Natural killer cell treated with Interleukin-12 subunit alpha and Interleukin-12 subunit beta and Interleukin-15 and Interleukin-18, amount 100 ng/mL, for 72 hours (primary cell): ENCODE measurements around the gene HCCS. TPM values are rescaled to one million over a fixed set of nuclear protein-coding genes. Genes with fewer than 3 reads are reported as not detected.
A peak's percentile ranks its signal among the peaks of the same experiment; 100 is the strongest.

Source experiments
- ATAC-seq, 2 donors: fragments of 150-1000 bp; cut with Tn5 transposase in 1 of 2; sonication (Bioruptor Pico), chemical (Tn5 transposase) in 1 of 2; 2 replicates each; pipeline ENCODE4 v1.10.0; 2021
- DNase-seq: peaks from one replicate; pipeline ENCODE4 v3.0.0; 2022; ENCODE audit warnings: low spot score
- H3K27ac Mint-ChIP-seq, 2 donors: 1 replicate in 1 of 2; 2 replicates in 1 of 2; pipeline ENCODE4 v1.8.0; 2022; ENCODE audit warnings: mixed read lengths in 2 of 2, mild to moderate bottlenecking in 1 of 2, moderate library complexity in 1 of 2
- H3K27me3 Mint-ChIP-seq, 2 donors: 1 replicate in 1 of 2; 2 replicates in 1 of 2; pipeline ENCODE4 v1.8.0; 2022; ENCODE audit warnings: mixed read lengths in 2 of 2
- H3K36me3 Mint-ChIP-seq: one replicate; pipeline ENCODE4 v1.8.0; 2022; ENCODE audit warnings: mixed read lengths
- H3K4me1 Mint-ChIP-seq, 2 donors: 1 replicate in 1 of 2; 2 replicates in 1 of 2; pipeline ENCODE4 v1.8.0; 2022; ENCODE audit warnings: low read depth in 2 of 2, mixed read lengths in 2 of 2, mild to moderate bottlenecking in 1 of 2
- H3K4me3 Mint-ChIP-seq: one replicate; pipeline ENCODE4 v1.8.0; 2022; ENCODE audit warnings: mixed read lengths
- H3K9me3 Mint-ChIP-seq: 2 replicates; pipeline ENCODE4 v1.8.0; 2022; ENCODE audit warnings: mixed read lengths
- total RNA-seq, 2 donors: library from RNA; stranded (reverse); gene quantifications; one replicate each; pipeline ENCODE4 v1.2.3, GENCODE V29; 2022

Gene HCCS
- 10 to 100 TPM; 26.9 to 30.9 TPM for total RNA-seq

DNA sequence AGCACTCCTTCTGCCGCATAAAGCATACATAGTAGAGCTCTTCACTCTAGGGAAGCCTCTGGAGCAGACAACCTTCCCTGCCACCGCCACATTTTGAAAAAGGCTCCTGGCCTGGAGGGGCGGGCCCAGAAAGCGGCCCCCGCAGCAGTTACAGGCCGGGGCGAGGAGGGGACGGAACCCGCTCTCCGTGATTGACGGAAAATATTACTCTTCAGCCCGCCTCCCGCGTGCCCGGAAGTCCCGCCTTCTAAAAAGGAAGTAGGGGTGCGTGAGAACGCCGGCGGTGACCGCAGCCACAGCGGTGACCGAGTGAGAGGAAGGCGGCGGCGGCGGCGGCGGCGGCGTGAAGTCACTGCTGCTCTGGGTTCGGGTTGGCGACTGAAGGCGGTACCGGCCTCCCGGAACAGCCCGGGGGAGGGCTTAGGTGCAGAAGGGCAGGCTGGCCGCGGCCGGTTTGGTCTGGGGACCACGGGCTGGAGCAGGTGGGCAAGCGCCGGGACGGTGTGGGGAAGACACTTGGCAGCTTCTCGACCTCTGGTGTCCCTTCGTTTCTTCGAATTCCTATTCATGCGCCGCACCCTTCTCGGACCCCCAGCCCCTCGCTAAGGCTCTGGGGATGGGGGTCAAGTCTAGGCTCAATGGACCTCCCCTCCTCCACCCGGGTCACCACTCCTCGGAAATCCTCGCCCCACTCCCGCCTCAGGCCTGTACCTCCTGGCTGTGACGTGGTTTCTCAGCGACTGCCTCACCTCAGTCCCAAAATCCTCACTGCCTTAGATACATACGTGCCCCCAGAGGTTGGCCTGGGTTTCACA is at the start of gene HCCS:
Gene HCCS, plus strand, starts transcription at position 296 of the 815 bp plus-strand sequence. CDS start 729 bp downstream, outside the sequence.
- Mint-ChIP-seq H3K4me3 (no peak within 1 kb of the TSS), H3K36me3 (peaks cover 9% of the 10 kb centered on the region), H3K27ac (peak within 1 kb of the TSS; percentile 95 to 96), H3K27me3 (no peaks in the 10 kb centered on the region), H3K4me1 (peaks cover 12 to 14% of the 10 kb centered on the region in 2 donors), H3K9me3 (no peaks in the 10 kb centered on the region)
- ATAC-seq = peak; percentile 94
- DNase-seq = peak; percentile 90

DNA sequence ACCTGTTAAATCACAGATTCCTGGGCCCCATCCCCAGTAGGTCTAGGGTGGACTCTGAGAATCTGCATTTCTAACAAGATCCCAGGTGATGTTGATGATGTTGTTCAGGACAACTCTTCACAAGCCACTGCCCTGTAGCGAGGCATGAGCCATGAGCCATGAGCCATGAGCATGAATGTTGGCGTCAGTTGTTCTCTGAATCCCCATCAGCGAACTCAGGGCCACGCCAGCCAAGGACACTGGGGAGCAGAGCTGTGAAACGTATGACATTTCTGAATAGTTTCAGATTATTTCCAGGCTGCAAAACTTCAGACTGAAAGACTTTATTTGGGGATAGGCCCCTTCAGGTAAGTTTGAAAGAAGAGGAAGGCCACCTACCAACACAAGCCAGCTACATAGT is 46.9 kb upstream of the HCCS start:
- Mint-ChIP-seq H3K9me3 (peaks cover 2% of the 10 kb centered on the region), H3K27me3 (peaks cover 0 to 1% of the 10 kb centered on the region in 2 donors), H3K36me3 (no peaks in the 10 kb centered on the region), H3K4me3 (no peak overlapping the region), H3K27ac (no peak overlapping the region), H3K4me1 (no peaks in the 10 kb centered on the region)
- ATAC-seq (no peak), DNase-seq (no peak)

DNA sequence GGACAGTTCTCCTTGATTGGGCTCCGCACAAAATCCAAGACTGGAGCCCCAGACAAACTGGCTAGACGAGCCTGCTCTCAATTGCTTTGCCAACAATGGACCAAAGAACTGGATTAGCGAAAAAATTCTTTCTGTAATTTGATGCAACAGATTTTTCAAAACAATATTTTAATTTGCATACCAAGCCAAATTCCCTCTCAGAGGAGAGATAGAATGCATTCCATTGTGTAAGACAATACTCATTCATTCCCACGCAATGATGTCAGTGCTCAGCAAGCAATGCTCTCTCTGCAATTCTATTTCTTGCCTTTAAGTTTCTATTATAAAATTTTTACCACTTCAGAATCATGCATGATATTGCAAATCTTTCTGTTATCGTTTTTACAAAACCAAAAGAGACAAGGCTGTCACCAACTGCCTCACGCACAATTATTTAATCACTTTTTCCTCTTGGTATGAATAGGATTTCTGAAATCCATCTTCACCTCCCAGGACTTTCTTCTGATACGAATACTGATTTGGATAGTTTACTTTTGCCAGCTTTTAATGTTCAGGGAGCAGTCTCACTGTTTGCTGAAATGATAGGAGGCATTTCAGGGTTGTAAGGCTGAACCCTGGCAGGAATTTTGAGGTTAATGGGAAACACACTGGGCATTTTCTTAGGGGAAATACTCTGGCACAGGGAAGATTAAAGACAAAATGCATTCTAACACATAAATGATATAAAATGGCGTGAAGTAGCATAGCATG is 46.1 kb upstream of the HCCS start:
- Mint-ChIP-seq H3K4me3 (no peak overlapping the region), H3K9me3 (peaks cover 3% of the 10 kb centered on the region), H3K36me3 (no peaks in the 10 kb centered on the region), H3K27me3 (peaks cover 0 to 3% of the 10 kb centered on the region in 2 donors), H3K27ac (no peak overlapping the region), H3K4me1 (no peaks in the 10 kb centered on the region)
- ATAC-seq (no peak), DNase-seq (no peak)

DNA sequence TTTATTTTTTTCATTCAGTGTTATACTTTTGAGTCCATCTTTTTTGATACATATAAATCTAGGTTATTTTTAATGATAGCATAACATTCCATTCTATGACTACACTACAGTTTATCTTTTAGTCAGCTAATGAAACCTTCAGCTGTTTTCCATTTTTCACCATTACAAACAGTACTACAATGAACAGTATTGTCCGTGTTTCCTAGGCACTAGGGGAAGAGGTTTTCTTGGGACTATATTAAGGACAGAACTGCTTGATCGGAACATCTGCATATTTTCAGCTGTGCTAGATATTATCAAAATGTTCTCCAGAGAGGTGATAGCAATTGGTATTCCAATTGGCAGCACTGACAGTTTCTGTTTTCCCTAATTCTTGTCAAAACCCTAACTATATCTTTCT is 44.3 kb upstream of the HCCS start:
- DNase-seq (no peak), ATAC-seq (no peak)
- peaks cover 0 to 3% of the 10 kb centered on the region in 2 donors for H3K27me3 Mint-ChIP-seq
- H3K36me3 Mint-ChIP-seq = no peaks in the 10 kb centered on the region
- H3K27ac Mint-ChIP-seq = no peak overlapping the region
- H3K9me3 Mint-ChIP-seq = peaks cover 3% of the 10 kb centered on the region
- no peak overlapping the region for H3K4me3 Mint-ChIP-seq
- H3K4me1 Mint-ChIP-seq = no peaks in the 10 kb centered on the region

DNA sequence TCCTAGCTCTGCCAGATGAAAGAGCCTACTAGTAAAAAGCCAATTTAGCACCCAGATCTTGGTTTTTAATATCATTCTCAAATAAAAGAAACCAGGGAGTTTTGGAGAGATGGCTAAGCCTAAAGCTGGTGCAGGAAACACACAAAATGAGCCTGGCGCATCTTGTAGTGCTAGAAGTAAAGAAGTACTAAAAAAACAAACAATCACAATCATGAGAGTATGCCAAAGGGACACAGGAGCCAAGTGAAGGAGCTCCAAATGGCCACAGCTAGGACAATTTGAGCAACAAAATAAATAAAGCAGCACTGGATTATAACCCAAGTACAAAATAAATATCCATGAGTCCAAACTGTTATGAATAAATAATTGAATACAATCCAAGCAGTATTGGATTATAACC is 37.8 kb upstream of the HCCS start:
- Mint-ChIP-seq H3K27ac (no peak overlapping the region), H3K27me3 (peaks cover 6 to 9% of the 10 kb centered on the region in 2 donors), H3K4me3 (no peak overlapping the region), H3K4me1 (no peaks in the 10 kb centered on the region), H3K9me3 (peaks cover 3% of the 10 kb centered on the region), H3K36me3 (no peaks in the 10 kb centered on the region)
- ATAC-seq (no peak), DNase-seq (no peak)

DNA sequence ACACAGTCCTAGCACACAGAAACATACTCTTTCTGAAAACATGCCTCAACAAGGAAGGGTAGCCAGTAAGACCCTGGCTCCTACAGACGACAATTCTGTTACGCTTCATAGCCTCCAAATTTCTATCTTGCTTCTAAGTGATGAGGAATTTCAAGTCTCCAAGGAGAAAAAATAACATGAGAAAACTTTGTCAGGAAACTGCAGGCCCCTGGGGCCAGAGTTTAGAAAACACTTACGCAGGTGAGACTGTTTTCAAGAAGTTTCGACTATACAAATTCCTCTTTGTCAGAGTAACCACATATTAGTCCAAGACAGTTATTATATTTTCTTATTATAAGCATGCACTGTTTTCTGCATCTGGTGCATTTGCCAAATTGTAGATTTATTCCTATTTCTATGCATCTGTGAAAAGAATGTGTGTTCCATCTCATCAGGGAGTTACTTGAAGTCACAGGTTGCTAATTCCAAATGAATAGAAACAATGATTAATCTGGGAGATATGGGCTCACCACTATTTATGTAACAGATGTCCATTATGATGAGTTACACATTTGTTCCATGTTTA is 30.3 kb upstream of the HCCS start:
- H3K36me3 Mint-ChIP-seq = no peaks in the 10 kb centered on the region
- no peak for ATAC-seq
- no peaks in the 10 kb centered on the region for H3K4me1 Mint-ChIP-seq
- DNase-seq = no peak
- no peaks in the 10 kb centered on the region for H3K9me3 Mint-ChIP-seq
- no peak overlapping the region for H3K4me3 Mint-ChIP-seq
- H3K27me3 Mint-ChIP-seq = peaks cover 5 to 6% of the 10 kb centered on the region in 2 donors
- H3K27ac Mint-ChIP-seq = no peak overlapping the region

DNA sequence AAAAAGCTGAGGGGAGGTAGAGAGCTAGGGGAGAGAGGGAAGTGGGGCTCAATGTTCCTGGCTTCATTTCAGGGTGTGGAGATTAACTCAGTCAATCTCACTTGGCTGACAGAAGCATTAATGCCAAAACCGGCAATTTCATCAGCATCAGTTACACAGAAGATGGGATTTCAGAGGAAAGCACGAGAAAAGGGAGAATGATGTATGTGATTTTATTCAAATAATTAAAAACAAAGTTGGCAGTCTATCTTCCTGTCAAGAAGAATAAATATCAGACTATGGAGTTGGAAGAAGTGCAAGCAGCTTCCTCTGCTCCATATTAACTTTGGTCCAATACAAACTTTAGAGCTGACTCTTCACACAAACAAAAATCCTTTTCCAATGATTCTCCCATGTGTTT is 29.6 kb upstream of the HCCS start:
- no peak overlapping the region for H3K4me3 Mint-ChIP-seq
- ATAC-seq (no peak), DNase-seq (no peak)
- H3K9me3 Mint-ChIP-seq = no peaks in the 10 kb centered on the region
- H3K27me3 Mint-ChIP-seq = peaks cover 0 to 4% of the 10 kb centered on the region in 2 donors
- H3K36me3 Mint-ChIP-seq = no peaks in the 10 kb centered on the region
- no peaks in the 10 kb centered on the region for H3K4me1 Mint-ChIP-seq
- no peak overlapping the region for H3K27ac Mint-ChIP-seq

DNA sequence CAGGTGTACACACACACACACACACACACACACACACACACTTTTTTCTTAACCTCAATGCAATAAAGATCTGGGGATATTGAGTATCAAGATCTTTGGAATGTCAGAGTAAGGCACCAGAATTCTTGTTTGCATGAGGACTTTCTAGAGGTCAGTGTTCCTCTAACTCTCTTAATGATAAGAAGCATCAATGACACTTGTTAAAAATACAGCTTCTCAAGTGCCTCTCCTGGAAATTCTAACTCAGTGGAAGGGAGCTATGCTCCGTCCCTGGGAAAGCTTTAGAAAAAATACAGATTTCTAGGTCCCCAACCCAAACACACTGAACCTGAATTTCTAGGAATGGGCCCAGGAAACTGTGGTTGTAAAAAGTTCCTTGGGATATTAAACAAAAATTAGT is 25.8 kb upstream of the HCCS start:
- Mint-ChIP-seq H3K27ac (no peak overlapping the region), H3K4me3 (no peak overlapping the region)
- no peak for ATAC-seq

DNA sequence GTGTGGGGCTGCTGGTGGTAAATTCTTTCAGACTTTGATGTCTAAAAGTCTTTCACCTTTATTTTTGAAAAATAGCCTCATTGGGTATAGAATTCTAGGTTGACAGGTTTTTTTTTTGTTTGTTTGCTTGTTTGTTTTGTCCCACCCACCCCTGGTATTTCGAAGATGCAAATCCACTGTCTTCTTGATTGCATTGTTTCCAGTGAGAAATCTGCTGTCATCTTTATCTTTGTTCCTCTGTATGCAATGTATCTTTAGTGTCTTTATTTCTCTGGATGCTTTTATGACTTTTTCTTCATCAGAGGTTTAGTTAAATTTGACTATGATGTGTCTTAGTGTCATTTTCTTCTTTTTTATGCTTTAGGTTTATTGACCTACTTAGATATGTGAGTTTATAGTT is 21.3 kb upstream of the HCCS start:
- peaks cover 0 to 5% of the 10 kb centered on the region in 2 donors for H3K27me3 Mint-ChIP-seq
- H3K4me1 Mint-ChIP-seq = no peaks in the 10 kb centered on the region
- no peak for DNase-seq
- H3K4me3 Mint-ChIP-seq = no peak overlapping the region
- H3K36me3 Mint-ChIP-seq = peaks cover 17% of the 10 kb centered on the region
- no peak for ATAC-seq
- H3K9me3 Mint-ChIP-seq = peaks cover 5% of the 10 kb centered on the region
- H3K27ac Mint-ChIP-seq = no peak overlapping the region

More for the DNA sequence above, 25.8 kb upstream of the HCCS start:
- Mint-ChIP-seq H3K36me3 (peaks cover 14% of the 10 kb centered on the region), H3K9me3 (peaks cover 2% of the 10 kb centered on the region), H3K27me3 (peaks cover 0 to 4% of the 10 kb centered on the region in 2 donors), H3K4me1 (no peaks in the 10 kb centered on the region)
- DNase-seq = no peak

DNA sequence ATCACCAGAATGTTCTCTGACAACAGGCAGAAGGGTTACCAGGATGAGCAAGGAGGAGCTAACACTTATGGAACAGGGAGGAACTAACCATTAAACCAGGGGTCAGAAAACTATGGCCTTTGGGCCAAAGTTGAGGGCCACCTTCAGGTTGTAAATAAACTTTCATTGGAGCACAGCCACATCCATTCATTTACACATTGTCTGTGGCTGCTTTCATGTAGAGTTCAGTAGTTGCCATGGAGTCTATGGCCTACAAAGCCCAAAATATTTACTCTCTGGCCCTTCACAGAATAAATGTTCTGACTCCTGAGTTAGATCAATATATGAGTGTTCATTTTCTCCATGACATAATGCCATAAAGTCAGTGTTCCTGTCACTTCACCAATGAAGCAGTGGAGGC is 13.2 kb upstream of the HCCS start:
- Mint-ChIP-seq H3K27me3 (peaks cover 0 to 2% of the 10 kb centered on the region in 2 donors), H3K4me3 (no peak overlapping the region), H3K27ac (no peak overlapping the region), H3K9me3 (no peaks in the 10 kb centered on the region), H3K4me1 (peaks cover 0 to 2% of the 10 kb centered on the region in 2 donors), H3K36me3 (no peaks in the 10 kb centered on the region)
- DNase-seq (no peak), ATAC-seq (no peak)

DNA sequence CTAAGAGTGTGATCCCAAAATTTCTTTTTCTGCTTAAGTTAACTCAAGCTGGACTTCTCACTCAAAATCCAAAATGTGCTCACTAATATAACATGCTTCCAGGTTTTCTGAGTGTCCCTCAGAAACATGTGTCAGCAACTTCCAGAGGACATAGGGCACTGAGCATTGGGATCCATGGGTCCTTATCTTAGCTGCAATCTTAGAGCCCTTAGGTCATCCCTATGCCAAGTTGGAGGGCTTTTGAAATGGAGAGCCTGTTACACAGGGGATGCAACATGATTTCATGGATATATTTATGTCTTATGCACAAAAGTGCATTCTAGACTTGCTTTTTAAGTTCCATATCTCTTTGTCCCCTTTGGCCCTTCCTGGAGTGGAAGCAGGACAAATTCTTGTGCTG is 11.7 kb upstream of the HCCS start:
- no peak overlapping the region for H3K4me3 Mint-ChIP-seq
- ATAC-seq (no peak), DNase-seq (no peak)
- no peaks in the 10 kb centered on the region for H3K9me3 Mint-ChIP-seq
- peaks cover 0 to 5% of the 10 kb centered on the region in 2 donors for H3K4me1 Mint-ChIP-seq
- peaks cover 0 to 2% of the 10 kb centered on the region in 2 donors for H3K27me3 Mint-ChIP-seq
- H3K27ac Mint-ChIP-seq = no peak overlapping the region
- H3K36me3 Mint-ChIP-seq = no peaks in the 10 kb centered on the region

DNA sequence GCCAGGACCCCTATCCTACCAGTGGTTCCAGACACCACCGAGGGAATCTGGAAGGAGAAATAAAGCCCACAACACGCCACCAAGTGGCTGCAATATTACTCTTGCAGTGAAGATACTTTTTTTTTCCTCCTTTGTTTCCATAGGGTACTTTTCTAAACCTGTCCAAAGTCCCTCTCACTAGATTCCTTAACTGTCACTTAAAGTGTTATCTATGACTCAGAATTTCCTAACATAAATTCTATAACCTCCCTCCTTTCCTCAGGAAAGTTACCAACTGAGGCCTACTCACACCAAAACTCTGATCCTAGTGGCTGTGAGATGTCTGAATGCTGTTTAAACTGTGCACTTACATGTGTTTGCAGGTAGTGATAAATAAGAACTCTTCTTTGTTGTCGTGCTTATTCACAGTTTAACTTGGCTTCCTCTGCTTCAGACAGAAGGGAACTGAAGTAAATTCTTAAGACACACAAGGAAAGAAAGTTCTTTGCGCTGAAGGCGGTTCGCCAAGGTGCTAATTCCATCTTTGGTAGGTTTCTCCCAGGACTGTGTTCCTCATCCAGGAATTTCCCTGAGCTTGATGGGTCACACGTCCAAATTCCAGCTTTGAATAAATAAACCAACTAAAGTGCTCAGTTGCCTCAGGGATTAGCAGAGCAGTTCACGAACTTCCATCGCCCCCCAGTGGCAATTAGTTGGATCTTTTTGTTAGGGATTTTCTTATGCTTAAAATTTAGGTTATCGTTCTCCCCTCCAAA is 10.7 kb upstream of the HCCS start:
- no peaks in the 10 kb centered on the region for H3K9me3 Mint-ChIP-seq
- ATAC-seq = no peak

DNA sequence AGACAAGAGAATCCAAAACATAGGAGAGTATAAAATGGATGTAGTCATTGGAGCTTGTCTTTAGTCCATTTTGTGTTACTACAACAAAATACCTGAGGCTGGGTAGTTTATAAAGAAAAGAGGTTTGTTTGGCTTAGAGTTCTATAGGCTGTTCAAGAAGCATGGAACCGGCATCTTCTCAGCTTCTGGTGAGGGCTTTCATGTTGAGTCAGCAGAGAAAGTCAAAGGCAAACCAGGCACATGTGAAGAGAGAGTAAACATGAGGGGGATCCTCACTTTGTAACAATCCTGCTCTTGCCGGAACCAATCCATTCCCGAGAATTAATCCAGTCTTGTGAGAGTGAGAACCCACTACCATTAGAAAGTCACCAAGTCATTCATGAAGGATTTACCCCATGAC is 8.1 kb upstream of the HCCS start:
- H3K27ac Mint-ChIP-seq = peak overlapping the region in 1 of 2 donors; percentile 15
- no peak for DNase-seq
- peaks cover 0 to 9% of the 10 kb centered on the region in 2 donors for H3K4me1 Mint-ChIP-seq
- H3K27me3 Mint-ChIP-seq = no peaks in the 10 kb centered on the region
- ATAC-seq = no peak
- no peaks in the 10 kb centered on the region for H3K36me3 Mint-ChIP-seq
- H3K4me3 Mint-ChIP-seq = no peak overlapping the region
- no peaks in the 10 kb centered on the region for H3K9me3 Mint-ChIP-seq

More for the DNA sequence above, 10.7 kb upstream of the HCCS start:
- no peak overlapping the region for H3K27ac Mint-ChIP-seq
- DNase-seq = no peak
- H3K4me3 Mint-ChIP-seq = no peak overlapping the region
- H3K4me1 Mint-ChIP-seq = peaks cover 0 to 9% of the 10 kb centered on the region in 2 donors
- H3K36me3 Mint-ChIP-seq = no peaks in the 10 kb centered on the region
- H3K27me3 Mint-ChIP-seq = peaks cover 0 to 2% of the 10 kb centered on the region in 2 donors
